ENCODE data around the gene AMPH. TPM values are rescaled to one million over a fixed set of nuclear protein-coding genes. Genes with fewer than 3 reads are reported as not detected.
A peak's percentile ranks its signal among the peaks of the same experiment; 100 is the strongest.

The AMPH gene
- total and polyA plus RNA-seq, 3 donors from 2014 or later, result 5.8 to 9.0 (median 7.6) TPM

GRCh38 chr7:38375453-38375852, 255.7 kb downstream of the AMPH start:
- no peak overlapping the region for H3K4me3 ChIP-seq
- H3K36me3 ChIP-seq (ENCODE audit: low read depth, missing control alignments), result no peaks in the 10 kb centered on the region
- TF ChIP-seq CTCF (IDR thresholded peaks at IDR 0.05), result no peak
- TF ChIP-seq POLR2A (IDR thresholded peaks at IDR 0.05), result no peak
- no peaks in the 10 kb centered on the region for H3K4me1 ChIP-seq
- H3K9me3 ChIP-seq, result no peaks in the 10 kb centered on the region
- intact Hi-C loops (cut with DNase I; ENCODE audit: low total_unique reads), result no loop called here
- H3K27me3 ChIP-seq, result no peaks in the 10 kb centered on the region
- 45 to 59% methylated on average over 4 of the region's 4 CpGs for WGBS, 2 donors
- DNase-seq, result no peak
- H3K27ac ChIP-seq, result no peak overlapping the region

GRCh38 chr7:38374507-38374906, 256.7 kb downstream of the AMPH start:
- intact Hi-C loops (cut with DNase I; ENCODE audit: low total_unique reads), result no loop called here

GRCh38 chr7:38373155-38373554, 258.0 kb downstream of the AMPH start:
- Histone ChIP-seq H3K4me1 (no peaks in the 10 kb centered on the region), H3K27ac (no peak overlapping the region), H3K36me3 (ENCODE audit: low read depth, missing control alignments) (no peaks in the 10 kb centered on the region), H3K27me3 (no peaks in the 10 kb centered on the region), H3K9me3 (no peaks in the 10 kb centered on the region), H3K4me3 (no peak overlapping the region)
- no peak for DNase-seq
- WGBS, 2 donors, result 64 to 78% methylated on average over 8 of the region's 8 CpGs
- intact Hi-C loops (cut with DNase I; ENCODE audit: low total_unique reads), result no loop called here
- TF ChIP-seq CTCF (IDR thresholded peaks at IDR 0.05) (no peak), POLR2A (IDR thresholded peaks at IDR 0.05) (no peak)

More at GRCh38 chr7:38374507-38374906, 256.7 kb downstream of the AMPH start:
- Histone ChIP-seq H3K4me1 (no peaks in the 10 kb centered on the region), H3K36me3 (ENCODE audit: low read depth, missing control alignments) (no peaks in the 10 kb centered on the region), H3K27me3 (no peaks in the 10 kb centered on the region), H3K4me3 (no peak overlapping the region), H3K27ac (no peak overlapping the region), H3K9me3 (no peaks in the 10 kb centered on the region)
- 40 to 51% methylated on average over 6 of the region's 6 CpGs for WGBS, 2 donors
- peak; percentile 75 for DNase-seq
- TF ChIP-seq CTCF (IDR thresholded peaks at IDR 0.05), result peak in 2 of 3 experiments; percentile 58 to 66
- no peak for TF ChIP-seq POLR2A (IDR thresholded peaks at IDR 0.05)

GRCh38 chr7:38372290-38372689, 258.9 kb downstream of the AMPH start:
- 89 to 92% methylated on average over 7 of the region's 7 CpGs for WGBS, 2 donors
- Histone ChIP-seq H3K4me3 (no peak overlapping the region), H3K9me3 (no peaks in the 10 kb centered on the region), H3K4me1 (no peaks in the 10 kb centered on the region), H3K36me3 (ENCODE audit: low read depth, missing control alignments) (no peaks in the 10 kb centered on the region), H3K27ac (no peak overlapping the region), H3K27me3 (no peaks in the 10 kb centered on the region)
- TF ChIP-seq CTCF (IDR thresholded peaks at IDR 0.05) (no peak), POLR2A (IDR thresholded peaks at IDR 0.05) (no peak)
- intact Hi-C loops (cut with DNase I; ENCODE audit: low total_unique reads), result no loop called here
- no peak for DNase-seq

- intact Hi-C loops (cut with DNase I; ENCODE audit: low total_unique reads), result no loop called here
- no peaks in the 10 kb centered on the region for H3K9me3 ChIP-seq
- no peaks in the 10 kb centered on the region for H3K27me3 ChIP-seq
- H3K4me1 ChIP-seq, result no peaks in the 10 kb centered on the region
- WGBS, 2 donors, result 32 to 39% methylated on average over 8 of the region's 8 CpGs
- no peak overlapping the region for H3K4me3 ChIP-seq
- no peaks in the 10 kb centered on the region for H3K36me3 ChIP-seq (ENCODE audit: low read depth, missing control alignments)
- no peak overlapping the region for H3K27ac ChIP-seq
- peak; percentile 94 for DNase-seq
- TF ChIP-seq POLR2A (IDR thresholded peaks at IDR 0.05), result no peak
- peak; percentile 57 to 75 (median 61) for TF ChIP-seq CTCF (IDR thresholded peaks at IDR 0.05)
These were observed 261.2 kb downstream of the AMPH start for GRCh38 chr7:38369816-38370493.

Measured in testis (tissue), 3 donors.